A673 (cell line): ENCODE data around the gene SNAP29.

Experiments
- EZH2 ChIP-seq: fragments of 200-600 bp; sonication (generic); IDR thresholded peaks from 2 replicates; pipeline ENCODE4 v1.6.1; 2017; ENCODE audit warnings: borderline replicate concordance, low read depth, mild to moderate bottlenecking, mixed read lengths, antibody characterized with exemption, low read length; ENCODE audit not compliant: poor library complexity, severe bottlenecking
- TF ChIP-seq, protein P1 (sequence below): fragments of 300-800, 200-600 bp; sonication (generic); conservative IDR thresholded peaks from 2 replicates; pipeline ENCODE4 v1.5.1; 2017; ENCODE audit warnings: low read depth, mild to moderate bottlenecking, antibody characterized with exemption, low read length, moderate library complexity, mixed read lengths

DNA sequence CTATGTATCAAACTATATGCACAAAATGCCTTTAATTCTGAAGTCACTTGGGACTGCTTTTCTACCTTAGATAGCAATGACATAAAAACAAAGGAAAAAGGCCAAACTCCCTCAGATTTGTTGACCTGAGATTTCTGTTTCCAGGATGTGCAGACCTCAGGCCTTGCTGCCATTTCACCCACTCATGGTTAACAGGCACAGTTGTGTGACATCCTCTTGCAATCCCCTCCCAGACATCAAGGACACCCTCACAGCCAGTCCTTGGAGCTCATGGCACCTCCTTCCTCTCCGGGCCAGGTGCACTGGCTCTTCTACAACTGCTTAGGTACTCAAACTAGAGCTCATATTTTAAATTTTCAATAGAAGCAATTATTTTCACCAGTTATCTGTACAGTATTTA, 47.6 kb upstream of the SNAP29 start:
- TF ChIP-seq, protein P1, sequence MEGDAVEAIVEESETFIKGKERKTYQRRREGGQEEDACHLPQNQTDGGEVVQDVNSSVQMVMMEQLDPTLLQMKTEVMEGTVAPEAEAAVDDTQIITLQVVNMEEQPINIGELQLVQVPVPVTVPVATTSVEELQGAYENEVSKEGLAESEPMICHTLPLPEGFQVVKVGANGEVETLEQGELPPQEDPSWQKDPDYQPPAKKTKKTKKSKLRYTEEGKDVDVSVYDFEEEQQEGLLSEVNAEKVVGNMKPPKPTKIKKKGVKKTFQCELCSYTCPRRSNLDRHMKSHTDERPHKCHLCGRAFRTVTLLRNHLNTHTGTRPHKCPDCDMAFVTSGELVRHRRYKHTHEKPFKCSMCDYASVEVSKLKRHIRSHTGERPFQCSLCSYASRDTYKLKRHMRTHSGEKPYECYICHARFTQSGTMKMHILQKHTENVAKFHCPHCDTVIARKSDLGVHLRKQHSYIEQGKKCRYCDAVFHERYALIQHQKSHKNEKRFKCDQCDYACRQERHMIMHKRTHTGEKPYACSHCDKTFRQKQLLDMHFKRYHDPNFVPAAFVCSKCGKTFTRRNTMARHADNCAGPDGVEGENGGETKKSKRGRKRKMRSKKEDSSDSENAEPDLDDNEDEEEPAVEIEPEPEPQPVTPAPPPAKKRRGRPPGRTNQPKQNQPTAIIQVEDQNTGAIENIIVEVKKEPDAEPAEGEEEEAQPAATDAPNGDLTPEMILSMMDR = no peak
- TF ChIP-seq EZH2 = no peak
